Measurements from ENCODE around the gene MBOAT2.
A peak's percentile ranks its signal among the peaks of the same experiment; 100 is the strongest.

MBOAT2 gene

GRCh38 chr2:8806885-8807704 lies 196.4 kb downstream of the MBOAT2 start:
- H3K79me1 ChIP-seq (replicated peaks; ENCODE audit: low read length, poor library complexity, severe bottlenecking): peaks cover 25% of the 10 kb centered on the region
- H3K4me3 ChIP-seq (ENCODE audit: insufficient read depth in 1 of 2, low read depth in 1 of 2, low read length in 2 of 2): no peak overlapping the region
- no peak overlapping the region for H3K4ac ChIP-seq (ENCODE audit: low read depth in 1 of 2, low read length in 2 of 2)
- no peak overlapping the region for H4K8ac ChIP-seq (ENCODE audit: low read length)
- no peak overlapping the region for H2AFZ ChIP-seq (ENCODE audit: low read depth, low read length)
- 98% methylated on average over 6 of the region's 6 CpGs for WGBS
- no peak overlapping the region for H3K18ac ChIP-seq (ENCODE audit: low read depth in 1 of 2, low read length in 2 of 2)
- peaks cover 5% of the 10 kb centered on the region for H3K4me1 ChIP-seq (ENCODE audit: control insufficient read depth, insufficient read depth, low read depth, low read length)
- no peaks in the 10 kb centered on the region for H3K27me3 ChIP-seq (ENCODE audit: control insufficient read depth in 1 of 2, insufficient read depth in 1 of 2, low read length in 2 of 2)
- DNase-seq: no peak
- no peak overlapping the region for H2BK120ac ChIP-seq (ENCODE audit: low read depth, low read length)
- peaks cover 25 to 93% of the 10 kb centered on the region in 2 experiments for H3K36me3 ChIP-seq (ENCODE audit: control insufficient read depth in 1 of 2, insufficient read depth in 2 of 2, low read depth in 1 of 2, low read length in 2 of 2)
- H2BK12ac ChIP-seq (ENCODE audit: low read length in 2 of 2): peak overlapping the region in 1 of 2 experiments; percentile 63
- no peak overlapping the region for H3K23ac ChIP-seq (ENCODE audit: low read length in 2 of 2)
- no peak overlapping the region for H2AK5ac ChIP-seq (ENCODE audit: low read length, severe bottlenecking)
- H3K27ac ChIP-seq (ENCODE audit: low read length, poor library complexity, severe bottlenecking): no peak overlapping the region
- H3K4me2 ChIP-seq (ENCODE audit: low read length, poor library complexity, severe bottlenecking): no peak overlapping the region
- no peak overlapping the region for H2BK5ac ChIP-seq (ENCODE audit: low read depth, low read length, poor library complexity, severe bottlenecking)
- peak overlapping the region; percentile 27 for H4K91ac ChIP-seq (ENCODE audit: low read length)
- no peaks in the 10 kb centered on the region for H3K9me3 ChIP-seq (ENCODE audit: control insufficient read depth, low read length)
- no peak overlapping the region for H3K9ac ChIP-seq (ENCODE audit: low read length)
- H2BK15ac ChIP-seq (ENCODE audit: low read depth, poor library complexity, severe bottlenecking): no peak overlapping the region
- peak overlapping the region in 1 of 2 experiments; percentile 55 for H3K14ac ChIP-seq (ENCODE audit: low read length in 2 of 2)

DNA sequence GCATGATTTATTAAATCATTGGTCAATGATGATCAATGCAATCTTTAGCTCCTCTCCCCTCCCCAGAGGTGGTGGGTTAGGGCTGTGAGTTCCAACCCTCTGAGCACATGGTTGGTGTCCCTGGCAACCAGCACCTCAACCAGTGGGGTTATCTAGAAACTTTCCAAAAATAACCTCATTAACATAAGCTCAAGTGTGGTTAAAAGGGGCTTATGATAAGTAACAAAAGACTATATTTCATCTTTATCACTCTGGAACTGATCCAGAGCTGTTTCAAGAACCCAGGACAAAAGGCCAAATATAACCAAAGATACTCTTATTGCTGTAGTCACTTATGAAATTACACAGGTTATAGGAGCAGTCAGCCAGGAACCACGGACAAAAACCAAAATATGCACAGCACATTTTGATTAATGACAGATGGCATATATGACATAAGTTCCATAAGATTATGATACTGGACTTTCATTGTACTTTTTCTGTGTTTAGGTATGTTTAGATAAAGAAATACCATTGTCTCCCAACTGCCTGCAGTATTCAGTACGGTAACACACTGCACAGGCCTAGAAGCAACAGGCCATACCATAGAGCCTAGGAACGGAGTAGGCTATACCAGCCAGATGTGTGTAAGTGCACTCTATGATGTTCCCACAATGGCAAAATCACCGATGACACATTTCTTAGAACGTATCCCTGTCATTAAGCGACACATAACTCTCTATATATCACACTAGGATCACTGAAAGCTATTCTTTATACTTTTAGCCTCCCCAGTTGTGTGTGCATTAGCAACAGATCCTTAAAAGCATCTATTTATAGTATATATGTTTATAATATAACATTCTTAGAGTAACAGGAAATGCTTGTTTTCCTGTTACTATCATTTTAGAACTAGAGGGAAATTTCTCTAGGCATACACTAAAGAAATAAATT lies 197.9 kb downstream of the MBOAT2 start:
- Histone ChIP-seq H3K18ac (ENCODE audit: low read depth in 1 of 2, low read length in 2 of 2) (peak overlapping the region in 1 of 2 experiments; percentile 83), H3K14ac (ENCODE audit: low read length in 2 of 2) (no peak overlapping the region), H3K4me2 (ENCODE audit: low read length, poor library complexity, severe bottlenecking) (no peak overlapping the region), H2BK12ac (ENCODE audit: low read length in 2 of 2) (no peak overlapping the region), H4K8ac (ENCODE audit: low read length) (peak overlapping the region; percentile 69), H3K23ac (ENCODE audit: low read length in 2 of 2) (no peak overlapping the region), H2AK5ac (ENCODE audit: low read length, severe bottlenecking) (no peak overlapping the region), H3K36me3 (ENCODE audit: control insufficient read depth in 1 of 2, insufficient read depth in 2 of 2, low read depth in 1 of 2, low read length in 2 of 2) (peaks cover 27 to 91% of the 10 kb centered on the region in 2 experiments), H3K27ac (ENCODE audit: low read length, poor library complexity, severe bottlenecking) (no peak overlapping the region), H2AFZ (ENCODE audit: low read depth, low read length) (no peak overlapping the region), H3K4me1 (ENCODE audit: control insufficient read depth, insufficient read depth, low read depth, low read length) (peaks cover 5% of the 10 kb centered on the region), H2BK5ac (ENCODE audit: low read depth, low read length, poor library complexity, severe bottlenecking) (no peak overlapping the region), H3K9me3 (ENCODE audit: control insufficient read depth, low read length) (no peaks in the 10 kb centered on the region), H4K91ac (ENCODE audit: low read length) (peak overlapping the region; percentile 61), H3K27me3 (ENCODE audit: control insufficient read depth in 1 of 2, insufficient read depth in 1 of 2, low read length in 2 of 2) (no peaks in the 10 kb centered on the region), H3K79me1 (replicated peaks; ENCODE audit: low read length, poor library complexity, severe bottlenecking) (peaks cover 29% of the 10 kb centered on the region), H3K9ac (ENCODE audit: low read length) (no peak overlapping the region), H3K4ac (ENCODE audit: low read depth in 1 of 2, low read length in 2 of 2) (no peak overlapping the region), H2BK120ac (ENCODE audit: low read depth, low read length) (no peak overlapping the region), H2BK15ac (ENCODE audit: low read depth, poor library complexity, severe bottlenecking) (no peak overlapping the region), H3K4me3 (ENCODE audit: insufficient read depth in 1 of 2, low read depth in 1 of 2, low read length in 2 of 2) (no peak overlapping the region)
- WGBS: 51% methylated on average over 5 of the region's 6 CpGs
- DNase-seq: peak; percentile 62

- DNase-seq: peak; percentile 89
- Histone ChIP-seq H3K9ac (ENCODE audit: low read length) (no peak overlapping the region), H2BK15ac (ENCODE audit: low read depth, poor library complexity, severe bottlenecking) (no peak overlapping the region), H3K36me3 (ENCODE audit: control insufficient read depth in 1 of 2, insufficient read depth in 2 of 2, low read depth in 1 of 2, low read length in 2 of 2) (peaks cover 20 to 90% of the 10 kb centered on the region in 2 experiments), H3K4ac (ENCODE audit: low read depth in 1 of 2, low read length in 2 of 2) (no peak overlapping the region), H3K14ac (ENCODE audit: low read length in 2 of 2) (no peak overlapping the region), H2AFZ (ENCODE audit: low read depth, low read length) (no peak overlapping the region), H3K18ac (ENCODE audit: low read depth in 1 of 2, low read length in 2 of 2) (peak overlapping the region in 1 of 2 experiments; percentile 37), H2AK5ac (ENCODE audit: low read length, severe bottlenecking) (no peak overlapping the region), H3K27me3 (ENCODE audit: control insufficient read depth in 1 of 2, insufficient read depth in 1 of 2, low read length in 2 of 2) (no peaks in the 10 kb centered on the region), H4K91ac (ENCODE audit: low read length) (no peak overlapping the region), H2BK120ac (ENCODE audit: low read depth, low read length) (no peak overlapping the region), H2BK12ac (ENCODE audit: low read length in 2 of 2) (no peak overlapping the region), H3K4me2 (ENCODE audit: low read length, poor library complexity, severe bottlenecking) (no peak overlapping the region), H3K79me1 (replicated peaks; ENCODE audit: low read length, poor library complexity, severe bottlenecking) (peaks cover 25% of the 10 kb centered on the region), H3K4me3 (ENCODE audit: insufficient read depth in 1 of 2, low read depth in 1 of 2, low read length in 2 of 2) (no peak overlapping the region), H3K9me3 (ENCODE audit: control insufficient read depth, low read length) (no peaks in the 10 kb centered on the region), H3K23ac (ENCODE audit: low read length in 2 of 2) (no peak overlapping the region), H3K27ac (ENCODE audit: low read length, poor library complexity, severe bottlenecking) (peak overlapping the region; percentile 5), H4K8ac (ENCODE audit: low read length) (no peak overlapping the region), H3K4me1 (ENCODE audit: control insufficient read depth, insufficient read depth, low read depth, low read length) (peaks cover 6% of the 10 kb centered on the region), H2BK5ac (ENCODE audit: low read depth, low read length, poor library complexity, severe bottlenecking) (no peak overlapping the region)
- WGBS: 56% methylated on average over 2 of the region's 3 CpGs
These were observed 199.7 kb downstream of the MBOAT2 start for GRCh38 chr2:8803658-8804379.
